NCI-H2171 (cell line): ENCODE results near the gene LYG1.
"Not testable (repeated sequence)": the region's sequence is repeated elsewhere in the genome, so short reads cannot be mapped to it uniquely, and the experiment has no call there.

Experiments
- DNase-seq: peaks from one replicate; lab custom pipeline; 2025; lab: John Stamatoyannopoulos, UW

Gene LYG1

GRCh38 chr2:99301097-99301496, at the start of gene LYG1:
Gene LYG1 (minus strand): TSS chr2:99301197. CDS start chr2:99295670, 5,527 bp downstream.
- DNase-seq, result not testable (repeated sequence)

GRCh38 chr2:99350194-99350593, 49.2 kb upstream of the LYG1 start:
- no peak for DNase-seq

GRCh38 chr2:99348173-99348572, 47.2 kb upstream of the LYG1 start:
- DNase-seq, result no peak

GRCh38 chr2:99346218-99346617, 45.2 kb upstream of the LYG1 start:
- DNase-seq, result no peak

- not testable (repeated sequence) for DNase-seq
These were observed 44.4 kb upstream of the LYG1 start for GRCh38 chr2:99345446-99345845.

GRCh38 chr2:99342536-99342935, 41.5 kb upstream of the LYG1 start:
- DNase-seq, result no peak

- no peak for DNase-seq
These were observed 39.8 kb upstream of the LYG1 start for GRCh38 chr2:99340669-99341236.

GRCh38 chr2:99338029-99338585, 37.1 kb upstream of the LYG1 start:
- DNase-seq, result no peak

- DNase-seq, result peak; percentile 89
These were observed 36.4 kb upstream of the LYG1 start, which contains the start of gene EIF5B for GRCh38 chr2:99337113-99338028. Gene EIF5B (plus strand): TSS chr2:99337389. CDS start chr2:99337555, 166 bp downstream.

- no peak for DNase-seq
These were observed 35.8 kb upstream of the LYG1 start for GRCh38 chr2:99336804-99337112.

GRCh38 chr2:99335911-99336803, 35.2 kb upstream of the LYG1 start, which contains the start of gene TXNDC9:
Gene TXNDC9 (minus strand): TSS chr2:99336333. CDS start chr2:99333210, 3,123 bp downstream.
- peak; percentile 100 for DNase-seq

- DNase-seq, result no peak
These were observed 24.4 kb upstream of the LYG1 start for GRCh38 chr2:99325384-99325783.

- DNase-seq, result not testable (repeated sequence)
These were observed 16.8 kb upstream of the LYG1 start for GRCh38 chr2:99317873-99318200.

- no peak for DNase-seq
These were observed 16.3 kb upstream of the LYG1 start for GRCh38 chr2:99317161-99317872.

GRCh38 chr2:99299580-99299979, 1.4 kb downstream of the LYG1 start:
- no peak for DNase-seq

GRCh38 chr2:99297994-99298393, 3.0 kb downstream of the LYG1 start:
- no peak for DNase-seq

- no peak for DNase-seq
These were observed 15.5 kb downstream of the LYG1 start for GRCh38 chr2:99285526-99285925.

GRCh38 chr2:99279969-99280695, 20.9 kb downstream of the LYG1 start:
- DNase-seq, result no peak

GRCh38 chr2:99278793-99279291, 22.2 kb downstream of the LYG1 start:
- peak; percentile 80 for DNase-seq

- DNase-seq, result not testable (repeated sequence)
These were observed 22.7 kb downstream of the LYG1 start for GRCh38 chr2:99278195-99278765.
